A673 (cell line): ENCODE measurements around the gene KCNMA1. TPM values are rescaled to one million over a fixed set of nuclear protein-coding genes. Genes with fewer than 3 reads are reported as not detected.

Experiments used
- BruUV-seq: library from RNA; stranded (reverse); fragments of 400-500 nt; replicated peaks from 2 replicates; lab custom pipeline; 2021; lab: Mats Ljungman, UMichigan
- CTCF ChIA-PET: fragments of 300-600 bp; sonication (Branson Sonifier 250); formaldehyde crosslinking; loops from one replicate; lab custom pipeline; 2022; ENCODE audit warnings: antibody characterized with exemption; lab: Charles Lee
- POLR2A ChIA-PET: fragments of 300-600 bp; sonication (Branson Sonifier 250); formaldehyde crosslinking; loops from one replicate; lab custom pipeline; 2022; ENCODE audit warnings: antibody characterized with exemption; ENCODE audit not compliant: low non-redundant PET; lab: Charles Lee
- DNase-seq: peaks from one replicate; pipeline ENCODE4 v3.0.0-alpha.2; 2015; ENCODE audit warnings: low spot score
- H3K27ac ChIP-seq: fragments of 200-600 bp; sonication (generic); 2 replicates; pipeline ENCODE4 v1.5.1; 2016; ENCODE audit warnings: mixed run types, low read depth, mild to moderate bottlenecking, mixed read lengths, antibody characterized with exemption, low read length; ENCODE audit not compliant: poor library complexity, severe bottlenecking
- H3K27me3 ChIP-seq: fragments of 200-600 bp; sonication (generic); replicated peaks from 2 replicates; pipeline ENCODE4 v1.6.1; 2017; ENCODE audit warnings: mixed run types, low read depth, mild to moderate bottlenecking, mixed read lengths, antibody characterized with exemption, low read length; ENCODE audit not compliant: insufficient read depth, poor library complexity
- H3K36me3 ChIP-seq: fragments of 200-600 bp; sonication (generic); 2 replicates; pipeline ENCODE4 v1.6.1; 2016; ENCODE audit warnings: mixed run types, mild to moderate bottlenecking, mixed read lengths, antibody characterized with exemption, low read length; ENCODE audit not compliant: insufficient read depth, poor library complexity, severe bottlenecking
- H3K4me1 ChIP-seq: fragments of 200-600 bp; sonication (generic); 2 replicates; pipeline ENCODE4 v1.6.1; 2017; ENCODE audit warnings: mixed run types, mild to moderate bottlenecking, mixed read lengths, antibody characterized with exemption, low read length; ENCODE audit not compliant: insufficient read depth, poor library complexity, severe bottlenecking
- H3K4me3 ChIP-seq: fragments of 200-600 bp; sonication (generic); 2 replicates; pipeline ENCODE4 v1.5.1; 2016; ENCODE audit warnings: low read depth, mixed run types, mild to moderate bottlenecking, mixed read lengths, low read length; ENCODE audit not compliant: poor library complexity, severe bottlenecking
- H3K9me3 ChIP-seq: fragments of 200-600 bp; sonication (generic); 2 replicates; pipeline ENCODE4 v1.6.1; 2016; ENCODE audit warnings: mixed run types, low read depth, mild to moderate bottlenecking, mixed read lengths, antibody characterized with exemption, low read length; ENCODE audit not compliant: poor library complexity, severe bottlenecking
- CTCF ChIP-seq: fragments of 300-800, 200-600 bp; sonication (generic); conservative IDR thresholded peaks from 2 replicates; pipeline ENCODE4 v1.5.1; 2017; ENCODE audit warnings: low read depth, mild to moderate bottlenecking, antibody characterized with exemption, low read length, moderate library complexity, mixed read lengths
- EZH2 ChIP-seq: fragments of 200-600 bp; sonication (generic); IDR thresholded peaks from 2 replicates; pipeline ENCODE4 v1.6.1; 2017; ENCODE audit warnings: borderline replicate concordance, low read depth, mild to moderate bottlenecking, mixed read lengths, antibody characterized with exemption, low read length; ENCODE audit not compliant: poor library complexity, severe bottlenecking
- intact Hi-C: fragments of 100-400 bp; cut with micrococcal nuclease; formaldehyde crosslinking; loops from one replicate; pipeline ENCODE4 v1.10.0; 2022; ENCODE audit not compliant: unreplicated experiment
- total RNA-seq: library from RNA; stranded (reverse); gene quantifications from 2 replicates; pipeline ENCODE4 v1.2.3, GENCODE V29; 2021

The KCNMA1 gene
- total RNA-seq, 1 experiment from 2014 or later: 0.84 TPM

GRCh38 chr10:77351386-77351785 is 286.2 kb downstream of the KCNMA1 start:
- no peaks in the 10 kb centered on the region for H3K4me1 ChIP-seq
- intact Hi-C loops: no loop called here
- H3K4me3 ChIP-seq: no peak overlapping the region
- BruUV-seq: no TSS peak
- no peaks in the 10 kb centered on the region for H3K27me3 ChIP-seq
- no peaks in the 10 kb centered on the region for H3K36me3 ChIP-seq
- DNase-seq: no peak
- H3K9me3 ChIP-seq: no peaks in the 10 kb centered on the region
- ChIA-PET POLR2A (no interaction called here), CTCF (interaction anchor here (0.7 kb wide), 1 partner anchor 41 kb away, joined by 3 read pairs; no protein-coding TSS in a partner anchor)
- TF ChIP-seq CTCF (no peak), EZH2 (no peak)
- no peak overlapping the region for H3K27ac ChIP-seq

- intact Hi-C loops: no loop called here
- H3K27me3 ChIP-seq: no peaks in the 10 kb centered on the region
- H3K4me3 ChIP-seq: no peak overlapping the region
- H3K9me3 ChIP-seq: no peaks in the 10 kb centered on the region
- no TSS peak for BruUV-seq
- peak; percentile 22 for DNase-seq
- H3K36me3 ChIP-seq: no peaks in the 10 kb centered on the region
- ChIA-PET POLR2A (no interaction called here), CTCF (interaction anchor here (0.7 kb wide), 1 partner anchor 41 kb away, joined by 3 read pairs; no protein-coding TSS in a partner anchor)
- H3K27ac ChIP-seq: no peak overlapping the region
- TF ChIP-seq CTCF: no peak
- TF ChIP-seq EZH2: no peak
- H3K4me1 ChIP-seq: no peaks in the 10 kb centered on the region
Observed at GRCh38 chr10:77350711-77351119, 286.9 kb downstream of the KCNMA1 start.

GRCh38 chr10:77350134-77350533 is 287.5 kb downstream of the KCNMA1 start:
- ChIA-PET POLR2A (no interaction called here), CTCF (no interaction called here)
- H3K9me3 ChIP-seq: no peaks in the 10 kb centered on the region
- DNase-seq: no peak
- intact Hi-C loops: no loop called here
- H3K27me3 ChIP-seq: no peaks in the 10 kb centered on the region
- TF ChIP-seq EZH2 (no peak), CTCF (no peak)
- BruUV-seq: no TSS peak
- H3K4me1 ChIP-seq: no peaks in the 10 kb centered on the region
- H3K36me3 ChIP-seq: no peaks in the 10 kb centered on the region
- no peak overlapping the region for H3K27ac ChIP-seq
- H3K4me3 ChIP-seq: no peak overlapping the region
